HEK293 (cell line): Measurements from ENCODE around the gene FOLR2.

Source experiments
- CTCF ChIA-PET: fragments of 350-600 bp; formaldehyde crosslinking; extraction: SDS; loops from one replicate; lab custom pipeline; 2021; ENCODE audit warnings: antibody characterized with exemption; lab: Yijun Ruan, JAX
- POLR2A ChIA-PET: fragments of 300-600 bp; formaldehyde crosslinking; extraction: SDS; loops from one replicate; lab custom pipeline; 2020; ENCODE audit warnings: antibody characterized with exemption, inconsistent platforms; lab: Yijun Ruan, JAX
- H3K27ac ChIP-seq: fragments of 200-500 bp; sonication (Bioruptor generic); 2 replicates; pipeline ENCODE4 v1.5.1; 2014; ENCODE audit warnings: low read depth, low read length, control low read depth, inconsistent platforms; ENCODE audit errors: extremely low read depth
- H3K36me3 ChIP-seq, 2 experiments: fragments of 200-500 bp in 1 of 2; sonication (Bioruptor generic) in 1 of 2; 1 replicate in 1 of 2; 2 replicates in 1 of 2; pipeline ENCODE4 v1.5.1; 2014 to 2017; ENCODE audit warnings: inconsistent platforms in 2 of 2, low read length in 2 of 2; ENCODE audit not compliant: control insufficient read depth in 2 of 2, insufficient read depth in 1 of 2
- H3K4me1 ChIP-seq: fragments of 200-500 bp; sonication (Bioruptor generic); 2 replicates; pipeline ENCODE4 v1.5.1; 2014; ENCODE audit warnings: mild to moderate bottlenecking, low read length, inconsistent platforms; ENCODE audit not compliant: control insufficient read depth, insufficient read depth
- H3K4me3 ChIP-seq: 2 replicates; pipeline ENCODE4 v1.5.1; 2011; ENCODE audit warnings: low read depth, mild to moderate bottlenecking, control low read depth, low read length, moderate library complexity
- H3K9me3 ChIP-seq: fragments of 200-500 bp; sonication (Bioruptor generic); 2 replicates; pipeline ENCODE4 v1.5.1; 2014; ENCODE audit warnings: low read depth, low read length, inconsistent platforms; ENCODE audit not compliant: control insufficient read depth, insufficient read depth
- ELK4 ChIP-seq: IDR thresholded peaks from 2 replicates; pipeline ENCODE4 v1.6.1; 2011; ENCODE audit warnings: mild to moderate bottlenecking, low read depth, low read length, borderline replicate concordance
- GLI2 ChIP-seq: fragments of 450-650 bp; formaldehyde crosslinking; IDR thresholded peaks from 2 replicates; pipeline ENCODE4; 2017; ENCODE audit warnings: missing biosample characterization, missing genetic modification characterization, low read depth, borderline replicate concordance
- KLF1 ChIP-seq: fragments of 450-650 bp; formaldehyde crosslinking; IDR thresholded peaks from 2 replicates; pipeline ENCODE4 v1.5.1; 2016; ENCODE audit warnings: missing biosample characterization, missing genetic modification characterization
- PRDM2 ChIP-seq: fragments of 450-650 bp; formaldehyde crosslinking; IDR thresholded peaks from 2 replicates; pipeline ENCODE4 v1.5.1; 2016; ENCODE audit warnings: missing biosample characterization, missing genetic modification characterization, borderline replicate concordance
- SETDB1 ChIP-seq: IDR thresholded peaks from one replicate; pipeline ENCODE4 v1.6.1; 2017; ENCODE audit warnings: mild to moderate bottlenecking, low read length, moderate library complexity, mixed read lengths; ENCODE audit not compliant: insufficient read length
- ZBTB21 ChIP-seq: fragments of 450-650 bp; formaldehyde crosslinking; IDR thresholded peaks from 2 replicates; pipeline ENCODE4 v1.5.1; 2017; ENCODE audit warnings: missing biosample characterization, missing genetic modification characterization
- ZFP69B ChIP-seq: fragments of 450-650 bp; formaldehyde crosslinking; IDR thresholded peaks from 2 replicates; pipeline ENCODE4 v1.5.1; 2016; ENCODE audit warnings: missing biosample characterization, missing genetic modification characterization
- ZNF510 ChIP-seq: fragments of 450-650 bp; formaldehyde crosslinking; IDR thresholded peaks from 2 replicates; pipeline ENCODE4 v1.5.1; 2018; ENCODE audit warnings: mild to moderate bottlenecking, missing genetic modification characterization, missing biosample characterization; ENCODE audit not compliant: insufficient replicate concordance
- ZSCAN23 ChIP-seq: fragments of 450-650 bp; formaldehyde crosslinking; IDR thresholded peaks from 2 replicates; pipeline ENCODE4 v1.5.1; 2016; ENCODE audit warnings: missing biosample characterization, missing genetic modification characterization
- TF ChIP-seq, protein P1 (sequence below): fragments of 450-650 bp; formaldehyde crosslinking; IDR thresholded peaks from 2 replicates; pipeline ENCODE4 v1.5.1; 2016; ENCODE audit warnings: missing biosample characterization, missing genetic modification characterization, borderline replicate concordance
- TF ChIP-seq, protein P2 (sequence below): fragments of 450-650 bp; formaldehyde crosslinking; IDR thresholded peaks from 2 replicates; pipeline ENCODE4 v1.5.1; 2016; ENCODE audit warnings: missing biosample characterization, missing genetic modification characterization

The FOLR2 gene

DNA sequence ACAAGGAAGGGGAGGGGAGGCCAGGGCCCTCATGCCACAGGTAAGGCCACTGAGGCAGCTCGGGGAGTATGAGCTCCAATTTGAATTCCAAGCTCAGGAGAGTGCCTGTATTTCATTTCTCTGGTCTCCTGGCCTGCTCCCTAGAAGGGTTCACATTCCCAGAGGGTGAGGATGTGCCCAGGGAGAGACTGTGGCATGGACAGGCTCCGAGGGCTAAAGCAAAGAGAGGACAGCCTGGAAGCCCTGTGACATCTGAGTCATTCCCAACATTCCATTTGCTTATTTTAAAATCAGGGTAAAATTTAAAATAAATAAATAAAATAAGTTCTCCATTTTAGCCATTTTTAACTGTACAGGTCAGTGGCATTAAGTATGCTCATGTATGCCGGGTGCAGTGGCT, 43.3 kb upstream of the FOLR2 start (continued):
- TF ChIP-seq, protein P1, sequence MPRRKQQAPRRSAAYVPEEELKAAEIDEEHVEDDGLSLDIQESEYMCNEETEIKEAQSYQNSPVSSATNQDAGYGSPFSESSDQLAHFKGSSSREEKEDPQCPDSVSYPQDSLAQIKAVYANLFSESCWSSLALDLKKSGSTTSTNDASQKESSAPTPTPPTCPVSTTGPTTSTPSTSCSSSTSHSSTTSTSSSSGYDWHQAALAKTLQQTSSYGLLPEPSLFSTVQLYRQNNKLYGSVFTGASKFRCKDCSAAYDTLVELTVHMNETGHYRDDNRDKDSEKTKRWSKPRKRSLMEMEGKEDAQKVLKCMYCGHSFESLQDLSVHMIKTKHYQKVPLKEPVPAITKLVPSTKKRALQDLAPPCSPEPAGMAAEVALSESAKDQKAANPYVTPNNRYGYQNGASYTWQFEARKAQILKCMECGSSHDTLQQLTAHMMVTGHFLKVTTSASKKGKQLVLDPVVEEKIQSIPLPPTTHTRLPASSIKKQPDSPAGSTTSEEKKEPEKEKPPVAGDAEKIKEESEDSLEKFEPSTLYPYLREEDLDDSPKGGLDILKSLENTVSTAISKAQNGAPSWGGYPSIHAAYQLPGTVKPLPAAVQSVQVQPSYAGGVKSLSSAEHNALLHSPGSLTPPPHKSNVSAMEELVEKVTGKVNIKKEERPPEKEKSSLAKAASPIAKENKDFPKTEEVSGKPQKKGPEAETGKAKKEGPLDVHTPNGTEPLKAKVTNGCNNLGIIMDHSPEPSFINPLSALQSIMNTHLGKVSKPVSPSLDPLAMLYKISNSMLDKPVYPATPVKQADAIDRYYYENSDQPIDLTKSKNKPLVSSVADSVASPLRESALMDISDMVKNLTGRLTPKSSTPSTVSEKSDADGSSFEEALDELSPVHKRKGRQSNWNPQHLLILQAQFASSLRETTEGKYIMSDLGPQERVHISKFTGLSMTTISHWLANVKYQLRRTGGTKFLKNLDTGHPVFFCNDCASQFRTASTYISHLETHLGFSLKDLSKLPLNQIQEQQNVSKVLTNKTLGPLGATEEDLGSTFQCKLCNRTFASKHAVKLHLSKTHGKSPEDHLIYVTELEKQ (tag by site-specific recombination) = no peak
- TF ChIP-seq GLI2 (tag by site-specific recombination) (no peak), PRDM2 (tag by site-specific recombination) (no peak), SETDB1 (no peak)

GRCh38 chr11:72174302-72175070, 42.1 kb upstream of the FOLR2 start:
- TF ChIP-seq ZBTB21 (no peak), KLF1 (tag by site-specific recombination) (no peak), ZSCAN23 (tag by site-specific recombination) (no peak), ZNF510 (no peak), ELK4 (no peak), ZFP69B (no peak)
- TF ChIP-seq, protein P2, sequence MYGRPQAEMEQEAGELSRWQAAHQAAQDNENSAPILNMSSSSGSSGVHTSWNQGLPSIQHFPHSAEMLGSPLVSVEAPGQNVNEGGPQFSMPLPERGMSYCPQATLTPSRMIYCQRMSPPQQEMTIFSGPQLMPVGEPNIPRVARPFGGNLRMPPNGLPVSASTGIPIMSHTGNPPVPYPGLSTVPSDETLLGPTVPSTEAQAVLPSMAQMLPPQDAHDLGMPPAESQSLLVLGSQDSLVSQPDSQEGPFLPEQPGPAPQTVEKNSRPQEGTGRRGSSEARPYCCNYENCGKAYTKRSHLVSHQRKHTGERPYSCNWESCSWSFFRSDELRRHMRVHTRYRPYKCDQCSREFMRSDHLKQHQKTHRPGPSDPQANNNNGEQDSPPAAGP = no peak
- H3K4me3 ChIP-seq = no peak overlapping the region
- H3K4me1 ChIP-seq = no peaks in the 10 kb centered on the region
- ChIA-PET CTCF (interaction anchor here (1.4 to 2.0 kb wide), 2 partner anchors 9 to 30 kb away, joined by 5 to 6 read pairs; no protein-coding TSS in a partner anchor), POLR2A (no interaction called here)
- no peaks in the 10 kb centered on the region for H3K36me3 ChIP-seq
- H3K27ac ChIP-seq = no peak overlapping the region
- H3K9me3 ChIP-seq = no peaks in the 10 kb centered on the region
